SK-N-SH treated with all-trans-retinoic acid at 6 μM for 48 hours (cell line): ENCODE measurements around the gene RPS29.

Experiments used
- ATAC-seq: fragments of 200-7000 bp; cut with Tn5 transposase; 3 replicates; pipeline ENCODE4 v1.9.1; 2020; ENCODE audit warnings: mild to moderate bottlenecking, moderate library complexity
- ARNTL ChIP-seq: fragments of 450-650 bp; formaldehyde crosslinking; IDR thresholded peaks from 2 replicates; pipeline ENCODE4 v1.5.0; 2020; ENCODE audit warnings: low read depth, mild to moderate bottlenecking, moderate library complexity, borderline replicate concordance
- BACH2 ChIP-seq: fragments of 250-450 bp; sonication (Bioruptor Pico); IDR thresholded peaks from 2 replicates; pipeline ENCODE4 v1.9.0; 2021; ENCODE audit warnings: mild to moderate bottlenecking, borderline replicate concordance
- CREB5 ChIP-seq: fragments of 250-450 bp; sonication (Bioruptor Pico); IDR thresholded peaks from 2 replicates; pipeline ENCODE4 v1.5.1; 2020; ENCODE audit warnings: low read depth, mild to moderate bottlenecking, moderate library complexity
- CSDC2 ChIP-seq: fragments of 250-450 bp; sonication (Bioruptor Pico); IDR thresholded peaks from 2 replicates; pipeline ENCODE4 v1.5.0; 2020; ENCODE audit warnings: mild to moderate bottlenecking, moderate library complexity
- ESRRG ChIP-seq: fragments of 250-450 bp; sonication (Bioruptor Pico); IDR thresholded peaks from 2 replicates; pipeline ENCODE4 v1.6.1; 2021; ENCODE audit warnings: mild to moderate bottlenecking
- GLIS3 ChIP-seq: fragments of 250-450 bp; sonication (Bioruptor Pico); IDR thresholded peaks from 2 replicates; pipeline ENCODE4 v1.5.0; 2020; ENCODE audit warnings: mild to moderate bottlenecking, moderate library complexity
- ISL1 ChIP-seq: fragments of 250-450 bp; sonication (Bioruptor Pico); IDR thresholded peaks from 2 replicates; pipeline ENCODE4 v2.1.2; 2022; ENCODE audit warnings: mild to moderate bottlenecking, moderate library complexity
- PATZ1 ChIP-seq: fragments of 250-450 bp; sonication (Bioruptor Pico); IDR thresholded peaks from 2 replicates; pipeline ENCODE4 v1.8.0; 2020; ENCODE audit warnings: mild to moderate bottlenecking, moderate library complexity, borderline replicate concordance
- PPARA ChIP-seq: fragments of 250-450 bp; sonication (Bioruptor Pico); IDR thresholded peaks from 2 replicates; pipeline ENCODE4 v1.5.0; 2020; ENCODE audit warnings: mild to moderate bottlenecking, borderline replicate concordance
- SNAI2 ChIP-seq: fragments of 250-450 bp; sonication (Bioruptor Pico); IDR thresholded peaks from 2 replicates; pipeline ENCODE4 v1.5.0; 2020; ENCODE audit warnings: mild to moderate bottlenecking, moderate library complexity
- TCF4 ChIP-seq: fragments of 250-450 bp; sonication (Bioruptor Pico); IDR thresholded peaks from 2 replicates; pipeline ENCODE4 v1.8.0; 2021; ENCODE audit warnings: mild to moderate bottlenecking, moderate library complexity, borderline replicate concordance
- TOX ChIP-seq: fragments of 250-450 bp; sonication (Bioruptor Pico); IDR thresholded peaks from 2 replicates; pipeline ENCODE4 v1.8.0; 2021; ENCODE audit warnings: mild to moderate bottlenecking, moderate library complexity, borderline replicate concordance
- ZC3H10 ChIP-seq: fragments of 250-450 bp; sonication (Bioruptor Pico); IDR thresholded peaks from 2 replicates; pipeline ENCODE4 v1.5.1; 2021; ENCODE audit warnings: mild to moderate bottlenecking, moderate library complexity
- ZFP3 ChIP-seq: fragments of 250-450 bp; sonication (Bioruptor Pico); IDR thresholded peaks from 2 replicates; pipeline ENCODE4 v1.5.0; 2020; ENCODE audit warnings: mild to moderate bottlenecking, moderate library complexity
- ZFP30 ChIP-seq: fragments of 450-650 bp; formaldehyde crosslinking; IDR thresholded peaks from 2 replicates; pipeline ENCODE4 v1.5.0; 2022; ENCODE audit warnings: mild to moderate bottlenecking, moderate library complexity
- ZNF565 ChIP-seq: fragments of 450-650 bp; formaldehyde crosslinking; conservative IDR thresholded peaks from 2 replicates; pipeline ENCODE4 v1.5.0; 2020; ENCODE audit warnings: low read depth, mild to moderate bottlenecking, moderate library complexity
- ZNF70 ChIP-seq: fragments of 450-650 bp; formaldehyde crosslinking; IDR thresholded peaks from 2 replicates; pipeline ENCODE4 v1.5.0; 2020; ENCODE audit warnings: mild to moderate bottlenecking, moderate library complexity
- ZNF8 ChIP-seq: fragments of 450-650 bp; formaldehyde crosslinking; IDR thresholded peaks from 2 replicates; pipeline ENCODE4 v1.5.0; 2020; ENCODE audit warnings: mild to moderate bottlenecking, moderate library complexity
- TF ChIP-seq, protein P1 (sequence below): fragments of 250-450 bp; sonication (Bioruptor Pico); IDR thresholded peaks from 2 replicates; pipeline ENCODE4 v1.8.0; 2021; ENCODE audit warnings: low read depth, mild to moderate bottlenecking, moderate library complexity, borderline replicate concordance
- TF ChIP-seq, protein P2 (sequence below): fragments of 250-450 bp; sonication (Bioruptor Pico); IDR thresholded peaks from 2 replicates; pipeline ENCODE4 v1.5.1; 2021; ENCODE audit warnings: mild to moderate bottlenecking, moderate library complexity
- TF ChIP-seq, protein P3 (sequence below): fragments of 250-450 bp; sonication (Bioruptor Pico); IDR thresholded peaks from 2 replicates; pipeline ENCODE4 v1.5.0; 2020; ENCODE audit warnings: mild to moderate bottlenecking, moderate library complexity

RPS29 gene

DNA sequence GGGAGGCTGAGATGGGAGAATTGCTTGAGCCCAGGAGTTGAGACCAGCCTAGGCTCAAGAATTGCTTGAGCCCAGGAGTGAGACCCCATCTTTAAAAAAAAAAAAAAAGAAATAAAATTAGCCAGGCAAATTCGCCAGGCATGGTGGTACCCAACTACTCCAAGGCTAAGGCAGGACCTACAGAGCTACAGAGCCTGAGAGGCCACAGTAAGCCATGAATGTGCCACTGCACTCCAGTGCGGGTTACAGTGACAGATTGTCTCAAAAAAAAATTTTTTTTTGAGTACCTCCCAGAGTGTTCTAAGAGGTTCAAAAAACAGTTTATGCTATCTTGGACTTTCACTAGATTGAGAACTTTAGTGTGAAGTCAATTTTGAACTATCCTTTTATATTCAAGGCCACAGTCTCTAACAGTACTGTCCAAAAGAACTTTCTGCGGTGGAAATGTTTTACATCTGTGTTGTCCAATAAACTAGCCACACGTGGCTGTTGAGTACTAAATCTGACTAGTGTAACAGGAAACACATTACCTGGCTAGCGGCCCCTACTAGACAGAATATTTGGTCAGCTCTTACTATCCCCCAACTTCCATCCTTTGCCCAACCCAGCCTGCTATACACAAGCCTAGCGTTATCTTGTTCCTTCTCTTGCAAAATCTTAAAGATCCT, 31.8 kb upstream of the RPS29 start:
- TF ChIP-seq TOX (CRISPR knock-in tag) = no peak
- TF ChIP-seq, protein P1, sequence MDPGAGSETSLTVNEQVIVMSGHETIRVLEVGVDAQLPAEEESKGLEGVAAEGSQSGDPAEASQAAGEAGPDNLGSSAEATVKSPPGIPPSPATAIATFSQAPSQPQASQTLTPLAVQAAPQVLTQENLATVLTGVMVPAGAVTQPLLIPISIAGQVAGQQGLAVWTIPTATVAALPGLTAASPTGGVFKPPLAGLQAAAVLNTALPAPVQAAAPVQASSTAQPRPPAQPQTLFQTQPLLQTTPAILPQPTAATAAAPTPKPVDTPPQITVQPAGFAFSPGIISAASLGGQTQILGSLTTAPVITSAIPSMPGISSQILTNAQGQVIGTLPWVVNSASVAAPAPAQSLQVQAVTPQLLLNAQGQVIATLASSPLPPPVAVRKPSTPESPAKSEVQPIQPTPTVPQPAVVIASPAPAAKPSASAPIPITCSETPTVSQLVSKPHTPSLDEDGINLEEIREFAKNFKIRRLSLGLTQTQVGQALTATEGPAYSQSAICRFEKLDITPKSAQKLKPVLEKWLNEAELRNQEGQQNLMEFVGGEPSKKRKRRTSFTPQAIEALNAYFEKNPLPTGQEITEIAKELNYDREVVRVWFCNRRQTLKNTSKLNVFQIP (CRISPR knock-in tag) = no peak
- no peak for TF ChIP-seq ZNF8
- TF ChIP-seq ZFP3 (CRISPR knock-in tag) = no peak
- no peak for TF ChIP-seq SNAI2 (CRISPR knock-in tag)
- no peak for TF ChIP-seq CSDC2 (CRISPR knock-in tag)
- TF ChIP-seq ZNF565 = no peak
- no peak for TF ChIP-seq PPARA (CRISPR knock-in tag)
- TF ChIP-seq, protein P2, sequence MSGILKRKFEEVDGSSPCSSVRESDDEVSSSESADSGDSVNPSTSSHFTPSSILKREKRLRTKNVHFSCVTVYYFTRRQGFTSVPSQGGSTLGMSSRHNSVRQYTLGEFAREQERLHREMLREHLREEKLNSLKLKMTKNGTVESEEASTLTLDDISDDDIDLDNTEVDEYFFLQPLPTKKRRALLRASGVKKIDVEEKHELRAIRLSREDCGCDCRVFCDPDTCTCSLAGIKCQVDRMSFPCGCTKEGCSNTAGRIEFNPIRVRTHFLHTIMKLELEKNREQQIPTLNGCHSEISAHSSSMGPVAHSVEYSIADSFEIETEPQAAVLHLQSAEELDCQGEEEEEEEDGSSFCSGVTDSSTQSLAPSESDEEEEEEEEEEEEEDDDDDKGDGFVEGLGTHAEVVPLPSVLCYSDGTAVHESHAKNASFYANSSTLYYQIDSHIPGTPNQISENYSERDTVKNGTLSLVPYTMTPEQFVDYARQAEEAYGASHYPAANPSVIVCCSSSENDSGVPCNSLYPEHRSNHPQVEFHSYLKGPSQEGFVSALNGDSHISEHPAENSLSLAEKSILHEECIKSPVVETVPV = no peak
- TF ChIP-seq ZC3H10 (CRISPR knock-in tag) = no peak
- no peak for TF ChIP-seq ESRRG (CRISPR knock-in tag)
- no peak for ATAC-seq

DNA sequence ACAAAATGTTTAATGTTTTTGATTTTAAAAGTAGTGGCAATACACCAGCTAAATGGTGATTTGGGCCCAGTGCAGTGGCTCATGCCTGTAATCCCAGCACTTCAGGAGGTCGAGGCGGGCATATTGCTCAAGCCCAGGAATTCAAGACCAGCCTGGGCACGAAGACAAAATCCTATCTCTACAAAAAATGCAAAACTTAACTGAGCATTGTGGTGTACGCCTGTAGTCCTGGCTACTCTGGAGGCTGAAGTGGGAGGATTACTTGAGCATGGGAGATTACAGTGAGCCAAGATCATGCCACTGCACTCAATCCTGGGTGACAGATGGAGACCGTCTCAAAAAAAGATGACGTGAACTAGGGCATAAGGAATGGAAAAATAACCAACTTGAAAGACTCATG, 29.6 kb upstream of the RPS29 start:
- ATAC-seq = no peak
- TF ChIP-seq GLIS3 (CRISPR knock-in tag) = no peak
- TF ChIP-seq BACH2 (CRISPR knock-in tag) = no peak
- TF ChIP-seq ZNF565 = no peak
- TF ChIP-seq ESRRG (CRISPR knock-in tag) = no peak
- no peak for TF ChIP-seq SNAI2 (CRISPR knock-in tag)
- TF ChIP-seq ARNTL (CRISPR knock-in tag) = no peak
- no peak for TF ChIP-seq ZC3H10 (CRISPR knock-in tag)

DNA sequence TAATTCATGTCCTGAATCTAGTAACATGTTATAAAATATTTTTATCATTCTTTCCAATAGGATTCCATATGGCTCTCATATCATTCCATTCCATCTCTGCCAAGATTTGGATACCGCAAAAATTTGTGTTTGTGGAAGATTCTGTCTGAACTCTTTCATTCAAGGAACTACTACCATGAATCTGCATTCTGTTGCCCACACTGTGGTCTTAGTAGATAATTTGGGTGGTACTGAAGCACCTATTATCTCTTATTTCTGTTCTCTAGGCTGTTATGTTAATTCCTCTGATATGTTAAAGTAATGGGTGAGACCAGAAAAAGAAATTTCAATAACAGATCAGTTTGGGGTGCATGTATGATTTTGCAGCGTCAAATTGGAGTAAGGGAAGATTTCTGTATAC, 28.0 kb upstream of the RPS29 start:
- TF ChIP-seq BACH2 (CRISPR knock-in tag) (no peak), SNAI2 (CRISPR knock-in tag) (no peak), ZNF565 (no peak), ZC3H10 (CRISPR knock-in tag) (no peak), TCF4 (CRISPR knock-in tag) (no peak), ZFP30 (CRISPR knock-in tag) (no peak), ZNF8 (no peak), CREB5 (no peak), ZFP3 (CRISPR knock-in tag) (no peak), PPARA (CRISPR knock-in tag) (no peak), ZNF70 (CRISPR knock-in tag) (no peak), PATZ1 (no peak), ESRRG (CRISPR knock-in tag) (no peak), ISL1 (CRISPR knock-in tag) (no peak)
- TF ChIP-seq, protein P2 = no peak
- ATAC-seq = no peak

GRCh38 chr14:49612671-49613070, 26.5 kb upstream of the RPS29 start:
- ATAC-seq = no peak
- TF ChIP-seq CREB5 (no peak), BACH2 (CRISPR knock-in tag) (no peak), ZFP3 (CRISPR knock-in tag) (no peak), ESRRG (CRISPR knock-in tag) (no peak)
- TF ChIP-seq, protein P3, sequence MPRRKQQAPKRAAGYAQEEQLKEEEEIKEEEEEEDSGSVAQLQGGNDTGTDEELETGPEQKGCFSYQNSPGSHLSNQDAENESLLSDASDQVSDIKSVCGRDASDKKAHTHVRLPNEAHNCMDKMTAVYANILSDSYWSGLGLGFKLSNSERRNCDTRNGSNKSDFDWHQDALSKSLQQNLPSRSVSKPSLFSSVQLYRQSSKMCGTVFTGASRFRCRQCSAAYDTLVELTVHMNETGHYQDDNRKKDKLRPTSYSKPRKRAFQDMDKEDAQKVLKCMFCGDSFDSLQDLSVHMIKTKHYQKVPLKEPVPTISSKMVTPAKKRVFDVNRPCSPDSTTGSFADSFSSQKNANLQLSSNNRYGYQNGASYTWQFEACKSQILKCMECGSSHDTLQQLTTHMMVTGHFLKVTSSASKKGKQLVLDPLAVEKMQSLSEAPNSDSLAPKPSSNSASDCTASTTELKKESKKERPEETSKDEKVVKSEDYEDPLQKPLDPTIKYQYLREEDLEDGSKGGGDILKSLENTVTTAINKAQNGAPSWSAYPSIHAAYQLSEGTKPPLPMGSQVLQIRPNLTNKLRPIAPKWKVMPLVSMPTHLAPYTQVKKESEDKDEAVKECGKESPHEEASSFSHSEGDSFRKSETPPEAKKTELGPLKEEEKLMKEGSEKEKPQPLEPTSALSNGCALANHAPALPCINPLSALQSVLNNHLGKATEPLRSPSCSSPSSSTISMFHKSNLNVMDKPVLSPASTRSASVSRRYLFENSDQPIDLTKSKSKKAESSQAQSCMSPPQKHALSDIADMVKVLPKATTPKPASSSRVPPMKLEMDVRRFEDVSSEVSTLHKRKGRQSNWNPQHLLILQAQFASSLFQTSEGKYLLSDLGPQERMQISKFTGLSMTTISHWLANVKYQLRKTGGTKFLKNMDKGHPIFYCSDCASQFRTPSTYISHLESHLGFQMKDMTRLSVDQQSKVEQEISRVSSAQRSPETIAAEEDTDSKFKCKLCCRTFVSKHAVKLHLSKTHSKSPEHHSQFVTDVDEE (CRISPR knock-in tag) = no peak
- TF ChIP-seq, protein P1 (CRISPR knock-in tag) = no peak
